ENCODE measurements around the gene PDCD11. TPM values are rescaled to one million over a fixed set of nuclear protein-coding genes. Genes with fewer than 3 reads are reported as not detected.

The PDCD11 gene
- total RNA-seq, 3 donors from 2014 or later, result 122 to 127 (median 124) TPM

DNA sequence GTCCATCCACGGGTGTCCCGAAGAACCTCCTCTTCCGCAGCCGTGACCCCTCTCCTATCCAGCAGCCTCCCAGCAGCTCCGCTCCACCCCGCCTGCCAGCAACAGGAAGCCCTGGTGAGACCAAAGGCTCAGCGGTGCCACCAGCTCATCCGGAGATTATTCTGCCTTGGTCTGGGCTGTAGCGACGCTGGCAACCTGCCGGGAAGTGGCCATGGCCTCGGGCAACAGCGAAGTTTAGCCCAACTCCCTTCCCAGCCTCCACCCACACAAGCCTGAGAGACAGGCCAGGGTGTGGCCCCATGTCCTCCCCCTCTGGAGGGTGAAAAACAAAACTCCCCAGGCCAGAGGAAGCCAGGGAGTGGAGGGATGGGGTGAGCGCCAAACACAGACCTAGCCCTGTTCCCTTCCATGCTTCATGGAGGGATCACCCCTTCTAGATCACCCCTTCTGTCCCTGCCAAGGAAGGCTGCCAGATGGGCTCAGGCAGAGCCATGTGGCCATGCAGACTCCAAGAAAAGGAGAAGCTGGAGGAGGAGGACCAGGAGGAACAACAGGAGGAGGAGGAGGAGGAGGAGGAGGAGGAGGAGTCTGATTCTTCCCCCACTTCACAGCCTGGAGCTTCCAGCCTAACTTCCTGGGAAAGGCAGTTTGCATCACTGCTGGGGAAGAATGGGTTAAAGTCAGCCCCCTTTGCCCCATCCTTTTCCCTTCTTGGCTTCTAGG, 54.8 kb downstream of the PDCD11 start:
- Mint-ChIP-seq H3K9me3 (no peaks in the 10 kb centered on the region), H3K4me1 (ENCODE audit: low read depth) (peaks cover 50% of the 10 kb centered on the region), H3K4me3 (peak overlapping the region; percentile 89), H3K36me3 (ENCODE audit: insufficient read depth) (peaks cover 16% of the 10 kb centered on the region), H3K27me3 (ENCODE audit: low read depth) (no peaks in the 10 kb centered on the region)
- ATAC-seq, result peak; percentile 50 to 53
- DNase-seq, result peak; percentile 20

DNA sequence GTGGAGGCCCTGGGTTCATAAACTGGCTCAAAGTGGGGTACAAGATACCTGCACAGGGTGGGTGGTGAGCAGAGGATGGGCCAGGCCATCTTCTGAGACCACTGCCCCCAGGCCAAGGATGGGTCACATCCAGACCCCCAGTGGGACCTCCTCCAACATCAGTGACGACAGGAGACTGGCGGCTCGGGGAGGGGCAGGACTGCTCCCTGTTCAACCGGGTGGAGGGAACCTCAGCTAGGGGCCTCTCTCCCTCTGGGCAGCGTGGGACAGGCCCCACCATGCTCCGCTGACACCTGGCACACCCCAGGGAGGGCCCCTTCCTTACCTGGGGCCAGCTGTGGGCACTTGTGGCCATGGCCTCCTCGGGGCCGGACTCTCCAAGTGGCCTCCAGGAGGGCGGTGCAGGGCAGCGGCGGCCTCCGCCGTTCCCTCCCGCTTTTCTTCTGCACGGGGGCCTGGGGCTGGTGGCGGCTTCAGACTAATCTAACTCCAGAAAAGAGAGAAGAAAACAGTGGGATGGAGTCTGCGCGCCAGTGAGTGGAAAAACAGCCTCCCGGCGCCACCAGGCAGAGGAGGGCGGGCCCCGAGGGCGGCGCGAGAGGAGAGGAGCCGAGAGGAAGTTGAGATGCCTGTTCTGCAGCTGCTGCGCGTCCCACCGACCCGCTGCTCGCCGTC, 55.5 kb downstream of the PDCD11 start, which contains the start of gene CALHM2:
Gene CALHM2 (minus strand): TSS at position 540 of the 675 bp plus-strand sequence. CDS start 2,429 bp downstream, outside the sequence.
- Mint-ChIP-seq H3K9me3 (no peaks in the 10 kb centered on the region), H3K4me1 (ENCODE audit: low read depth) (peaks cover 50% of the 10 kb centered on the region), H3K4me3 (peak within 1 kb of the TSS; percentile 89), H3K36me3 (ENCODE audit: insufficient read depth) (peaks cover 16% of the 10 kb centered on the region), H3K27me3 (ENCODE audit: low read depth) (no peaks in the 10 kb centered on the region)
- ATAC-seq (peak; percentile 79 to 80), DNase-seq (peak; percentile 46)

DNA sequence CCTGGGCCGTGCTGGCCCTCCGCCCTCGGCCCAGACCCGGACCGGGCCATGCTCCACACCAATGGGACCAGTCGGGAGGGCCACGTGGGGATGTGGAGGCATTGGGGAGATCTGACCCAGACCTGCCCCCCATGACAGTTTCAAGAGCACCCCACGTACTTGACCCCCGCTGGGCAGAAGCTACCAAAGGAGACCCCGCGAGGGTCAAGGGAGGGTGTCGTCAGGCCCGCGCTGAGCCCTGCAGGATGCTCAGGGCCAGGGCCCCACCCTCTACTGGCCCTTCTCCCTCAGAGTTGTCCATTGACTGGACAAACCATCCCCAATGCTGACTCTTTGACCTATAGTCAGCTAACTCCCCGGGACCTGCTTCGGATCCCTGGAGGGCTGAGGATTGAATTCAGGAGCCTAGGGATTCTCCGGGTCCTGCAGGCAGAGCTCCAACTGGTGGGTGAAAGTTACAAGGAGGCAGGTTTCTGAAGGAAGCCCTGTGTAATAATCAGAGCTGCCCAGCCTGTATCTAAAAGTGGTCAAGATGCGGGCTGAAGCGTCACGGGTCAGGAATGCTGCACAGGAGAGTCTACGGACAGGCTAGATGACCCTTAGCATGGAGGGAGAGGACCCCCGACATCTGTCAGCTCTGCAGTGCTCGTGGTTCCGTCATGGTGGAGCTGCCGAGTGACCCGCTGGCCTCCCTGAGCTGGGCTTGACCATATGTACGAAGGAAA, 56.2 kb downstream of the PDCD11 start:
- no peak for DNase-seq
- no peaks in the 10 kb centered on the region for H3K9me3 Mint-ChIP-seq
- ATAC-seq, result no peak
- peaks cover 10% of the 10 kb centered on the region for H3K36me3 Mint-ChIP-seq (ENCODE audit: insufficient read depth)
- peak overlapping the region; percentile 89 for H3K4me3 Mint-ChIP-seq
- peaks cover 49% of the 10 kb centered on the region for H3K4me1 Mint-ChIP-seq (ENCODE audit: low read depth)
- H3K27me3 Mint-ChIP-seq (ENCODE audit: low read depth), result no peaks in the 10 kb centered on the region

DNA sequence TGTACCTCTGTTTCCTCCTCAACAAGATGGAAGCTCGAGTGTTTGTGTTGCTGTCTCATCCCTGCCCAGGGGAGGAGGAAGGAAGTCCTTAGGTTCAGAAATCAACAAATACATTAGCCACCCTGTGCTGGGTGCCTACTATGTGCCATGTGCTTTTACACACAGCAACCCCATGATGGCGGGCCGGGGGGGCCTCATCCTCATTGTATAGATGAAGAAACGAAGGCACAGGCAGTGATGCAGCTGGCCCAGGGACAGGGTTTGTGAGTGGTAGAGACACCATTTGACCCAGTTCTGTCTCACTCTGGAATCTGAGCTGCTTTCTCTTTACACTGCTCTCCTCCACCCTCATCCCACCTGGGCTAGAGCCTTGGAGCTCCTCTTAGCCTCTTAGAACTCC, 57.6 kb downstream of the PDCD11 start:
- no peaks in the 10 kb centered on the region for H3K9me3 Mint-ChIP-seq
- no peak for ATAC-seq
- H3K4me3 Mint-ChIP-seq, result peak overlapping the region; percentile 53

DNA sequence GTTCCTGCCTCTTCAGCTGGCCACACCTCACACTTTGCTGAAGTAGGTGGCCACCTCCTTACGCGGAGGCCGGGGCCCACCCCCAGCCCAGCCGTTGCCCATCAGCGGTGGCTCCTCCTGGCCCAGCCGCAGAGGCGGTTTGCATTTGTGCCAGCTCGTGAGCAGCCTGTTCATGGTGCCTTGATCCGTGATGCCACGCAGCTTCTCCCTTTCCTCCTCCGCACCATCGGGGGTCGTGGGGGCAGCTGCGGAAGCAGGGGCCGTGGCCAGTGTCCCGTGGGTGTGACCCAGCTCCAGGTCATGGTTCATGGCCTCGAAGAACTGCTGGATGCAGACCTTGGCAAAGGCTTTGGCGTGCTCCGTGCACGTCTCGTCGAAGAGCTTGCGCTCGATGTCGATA, 58.8 kb downstream of the PDCD11 start:
- DNase-seq, result no peak
- ATAC-seq, result no peak
- Mint-ChIP-seq H3K4me3 (no peak overlapping the region), H3K36me3 (ENCODE audit: insufficient read depth) (no peaks in the 10 kb centered on the region), H3K4me1 (ENCODE audit: low read depth) (peaks cover 35% of the 10 kb centered on the region), H3K9me3 (no peaks in the 10 kb centered on the region), H3K27me3 (ENCODE audit: low read depth) (no peaks in the 10 kb centered on the region)

More for the DNA sequence above, 57.6 kb downstream of the PDCD11 start:
- H3K27me3 Mint-ChIP-seq (ENCODE audit: low read depth), result no peaks in the 10 kb centered on the region
- peaks cover 4% of the 10 kb centered on the region for H3K36me3 Mint-ChIP-seq (ENCODE audit: insufficient read depth)
- H3K4me1 Mint-ChIP-seq (ENCODE audit: low read depth), result peaks cover 40% of the 10 kb centered on the region
- no peak for DNase-seq

DNA sequence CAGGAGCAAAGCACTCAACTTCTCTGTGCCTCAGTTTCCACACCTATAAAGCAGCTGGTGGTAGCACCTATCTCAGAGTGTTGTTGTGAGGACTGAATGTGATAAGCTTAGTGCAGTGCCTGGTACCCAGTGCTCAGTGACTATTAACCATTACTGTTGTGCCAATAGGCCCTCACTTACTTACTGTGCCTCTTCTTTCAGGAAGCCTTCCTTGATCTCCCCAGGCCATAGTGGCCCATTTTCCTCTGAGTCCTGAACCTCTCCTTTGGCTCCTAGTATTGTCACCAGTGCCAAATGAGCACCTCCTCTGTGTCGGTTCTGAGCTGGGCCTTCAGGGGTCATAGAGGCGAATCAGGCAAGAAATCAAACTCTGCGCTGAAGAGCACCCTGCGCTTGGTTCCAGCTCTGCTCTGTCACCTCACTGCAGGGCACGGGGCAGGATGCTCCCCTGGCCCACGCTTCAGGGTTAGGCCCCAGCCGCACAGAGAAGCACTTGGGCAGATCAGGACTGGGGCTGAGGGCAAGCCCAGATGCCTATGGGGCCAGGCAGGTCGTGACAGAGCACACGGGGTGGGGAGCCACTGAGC, 59.7 kb downstream of the PDCD11 start:
- no peak for ATAC-seq
- Mint-ChIP-seq H3K9me3 (no peaks in the 10 kb centered on the region), H3K4me1 (ENCODE audit: low read depth) (peaks cover 25% of the 10 kb centered on the region), H3K4me3 (no peak overlapping the region), H3K36me3 (ENCODE audit: insufficient read depth) (no peaks in the 10 kb centered on the region), H3K27me3 (ENCODE audit: low read depth) (no peaks in the 10 kb centered on the region)
- DNase-seq, result no peak

DNA sequence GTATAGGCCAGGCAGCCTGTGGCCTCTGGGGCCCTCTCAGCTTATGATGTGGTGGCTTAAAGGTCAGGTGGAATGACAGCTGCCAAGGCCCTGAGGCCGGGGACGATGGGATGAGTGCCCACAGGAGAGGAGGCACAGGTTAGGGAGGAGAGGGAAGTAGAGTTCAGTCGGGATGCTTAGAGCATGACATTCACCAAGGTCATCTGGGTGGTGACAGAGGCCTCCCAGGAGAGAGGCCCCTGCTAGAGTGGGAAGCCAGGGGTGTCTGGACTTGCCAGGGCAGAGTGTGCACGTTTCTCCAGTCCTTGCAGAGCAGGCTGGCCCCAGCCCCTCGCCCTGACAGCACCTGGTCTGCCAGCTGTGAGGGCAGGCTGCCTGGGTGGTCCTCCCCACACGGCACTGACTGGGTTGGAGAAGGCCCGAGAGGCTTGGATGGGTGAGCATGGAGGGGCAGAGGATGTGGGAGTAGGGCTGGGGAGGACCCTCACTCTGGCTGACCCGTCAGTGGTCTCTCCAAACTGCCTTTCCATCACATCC, 60.8 kb downstream of the PDCD11 start:
- H3K36me3 Mint-ChIP-seq (ENCODE audit: insufficient read depth), result no peaks in the 10 kb centered on the region
- ATAC-seq (no peak), DNase-seq (no peak)
- peaks cover 21% of the 10 kb centered on the region for H3K4me1 Mint-ChIP-seq (ENCODE audit: low read depth)
- no peaks in the 10 kb centered on the region for H3K9me3 Mint-ChIP-seq
- no peak overlapping the region for H3K4me3 Mint-ChIP-seq
- H3K27me3 Mint-ChIP-seq (ENCODE audit: low read depth), result no peaks in the 10 kb centered on the region

DNA sequence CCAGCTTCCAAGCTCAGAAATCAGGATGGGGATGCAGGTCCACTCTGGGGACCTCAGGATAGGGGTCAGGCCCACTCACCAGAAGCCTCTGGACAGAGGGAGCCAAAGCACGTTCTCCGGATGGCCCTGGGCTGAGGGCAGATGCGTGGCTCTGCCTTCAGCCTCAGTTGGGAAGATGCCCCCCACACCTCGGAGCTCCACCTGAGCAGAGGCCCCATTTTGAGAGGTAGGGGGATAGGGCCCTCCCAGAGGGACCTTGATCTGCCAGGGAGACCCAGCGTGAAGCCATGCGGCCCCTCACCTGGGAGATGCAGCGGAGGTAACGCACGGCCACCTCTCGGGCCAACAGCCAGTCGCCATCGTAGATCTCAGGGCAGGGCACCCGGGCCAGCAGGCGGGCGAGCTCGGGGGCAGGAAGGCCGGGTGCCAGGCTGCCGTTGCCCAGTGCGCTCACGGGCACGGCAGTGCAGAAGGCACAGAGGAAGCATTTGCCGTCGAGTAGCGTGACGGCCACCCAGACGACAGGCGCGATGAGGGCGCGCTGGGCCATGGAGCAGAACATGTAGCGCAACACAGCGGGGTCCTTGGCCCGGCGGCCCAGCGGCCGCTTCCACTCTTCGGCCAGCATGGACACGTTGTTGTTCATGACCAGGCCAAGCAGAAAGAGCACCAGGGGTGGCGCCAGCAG, 61.6 kb downstream of the PDCD11 start:
- H3K4me1 Mint-ChIP-seq (ENCODE audit: low read depth), result peaks cover 14% of the 10 kb centered on the region
- no peak for ATAC-seq

DNA sequence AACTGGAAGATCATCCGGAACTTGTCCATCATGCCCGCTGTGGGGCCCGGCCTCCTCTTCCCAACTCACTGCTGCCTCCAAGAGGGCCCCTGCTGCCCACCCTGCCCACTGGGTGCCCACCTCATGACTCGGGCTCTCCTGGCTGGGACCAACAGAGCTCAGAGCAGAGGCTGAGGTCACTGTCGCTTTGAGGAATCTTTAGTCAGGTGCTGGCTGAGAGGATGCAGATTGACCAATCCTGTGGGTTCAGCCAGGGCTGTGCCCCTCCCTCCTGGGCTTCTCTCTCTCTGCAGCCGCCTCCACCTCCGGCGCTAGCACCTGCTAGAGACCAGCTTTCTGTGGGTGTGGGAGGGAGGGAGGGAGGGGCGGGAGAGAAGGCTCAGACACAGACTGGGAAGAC, 62.3 kb downstream of the PDCD11 start, which contains the start of gene CALHM1:
Gene CALHM1 (minus strand): TSS at position 181 of the 400 bp plus-strand sequence. CDS start 149 bp downstream, at position 32.
- no peaks in the 10 kb centered on the region for H3K36me3 Mint-ChIP-seq (ENCODE audit: insufficient read depth)
- H3K4me3 Mint-ChIP-seq, result no peak within 1 kb of the TSS
- H3K4me1 Mint-ChIP-seq (ENCODE audit: low read depth), result peaks cover 10% of the 10 kb centered on the region
- no peaks in the 10 kb centered on the region for H3K9me3 Mint-ChIP-seq
- ATAC-seq (peak in 1 of 2 donors; percentile 25), DNase-seq (no peak)
- no peaks in the 10 kb centered on the region for H3K27me3 Mint-ChIP-seq (ENCODE audit: low read depth)

More for the DNA sequence above, 61.6 kb downstream of the PDCD11 start:
- no peak for DNase-seq
- H3K27me3 Mint-ChIP-seq (ENCODE audit: low read depth), result no peaks in the 10 kb centered on the region
- no peaks in the 10 kb centered on the region for H3K9me3 Mint-ChIP-seq
- H3K4me3 Mint-ChIP-seq, result no peak overlapping the region
- no peaks in the 10 kb centered on the region for H3K36me3 Mint-ChIP-seq (ENCODE audit: insufficient read depth)

DNA sequence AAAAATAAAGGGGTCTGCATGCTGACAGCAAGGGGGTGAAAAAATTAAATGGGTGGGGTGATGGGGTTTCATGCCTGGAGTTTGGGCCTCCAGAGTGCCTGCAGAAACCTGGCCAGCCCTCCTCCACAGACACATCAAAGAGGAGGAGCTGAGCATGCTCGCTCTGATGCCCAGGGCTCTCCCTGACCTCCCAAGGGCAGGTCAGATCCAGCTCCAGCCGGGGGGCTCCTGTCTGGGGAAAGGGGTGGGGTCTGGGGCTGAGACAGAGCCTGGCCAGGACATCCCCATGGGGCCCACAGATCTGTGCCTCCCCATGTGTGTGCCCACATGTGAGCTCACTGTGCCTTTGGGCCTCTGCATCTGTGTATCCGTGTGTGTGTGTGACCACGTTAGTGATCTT, 63.2 kb downstream of the PDCD11 start:
- H3K36me3 Mint-ChIP-seq (ENCODE audit: insufficient read depth), result no peaks in the 10 kb centered on the region
- H3K4me1 Mint-ChIP-seq (ENCODE audit: low read depth), result peaks cover 7% of the 10 kb centered on the region
- ATAC-seq, result no peak
- no peaks in the 10 kb centered on the region for H3K27me3 Mint-ChIP-seq (ENCODE audit: low read depth)
- H3K9me3 Mint-ChIP-seq, result no peaks in the 10 kb centered on the region
- H3K4me3 Mint-ChIP-seq, result no peak overlapping the region
- DNase-seq, result no peak

DNA sequence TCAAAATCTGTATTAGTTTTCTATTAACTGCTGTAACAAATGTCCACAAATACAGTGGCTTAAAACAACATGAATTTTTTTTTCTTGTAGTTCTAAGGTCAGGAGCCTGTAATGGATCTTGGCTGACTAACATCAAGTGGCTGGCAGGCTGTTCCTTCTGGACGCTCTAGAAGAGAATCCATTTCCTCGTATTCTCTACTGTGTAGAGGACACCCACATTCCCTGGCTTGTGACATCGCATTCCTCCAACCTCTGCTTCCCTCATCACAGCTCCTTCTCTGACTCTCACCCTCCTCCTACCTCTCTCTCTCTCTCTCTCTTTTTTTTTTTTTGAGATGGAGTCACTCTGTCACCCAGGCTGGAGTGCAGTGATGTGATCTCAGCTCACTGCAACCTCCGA, 67.1 kb downstream of the PDCD11 start:
- no peak overlapping the region for H3K4me3 Mint-ChIP-seq
- ATAC-seq (no peak), DNase-seq (no peak)
- peaks cover 9% of the 10 kb centered on the region for H3K4me1 Mint-ChIP-seq (ENCODE audit: low read depth)
- H3K27me3 Mint-ChIP-seq (ENCODE audit: low read depth), result no peaks in the 10 kb centered on the region
- H3K9me3 Mint-ChIP-seq, result no peaks in the 10 kb centered on the region
- H3K36me3 Mint-ChIP-seq (ENCODE audit: insufficient read depth), result no peaks in the 10 kb centered on the region

DNA sequence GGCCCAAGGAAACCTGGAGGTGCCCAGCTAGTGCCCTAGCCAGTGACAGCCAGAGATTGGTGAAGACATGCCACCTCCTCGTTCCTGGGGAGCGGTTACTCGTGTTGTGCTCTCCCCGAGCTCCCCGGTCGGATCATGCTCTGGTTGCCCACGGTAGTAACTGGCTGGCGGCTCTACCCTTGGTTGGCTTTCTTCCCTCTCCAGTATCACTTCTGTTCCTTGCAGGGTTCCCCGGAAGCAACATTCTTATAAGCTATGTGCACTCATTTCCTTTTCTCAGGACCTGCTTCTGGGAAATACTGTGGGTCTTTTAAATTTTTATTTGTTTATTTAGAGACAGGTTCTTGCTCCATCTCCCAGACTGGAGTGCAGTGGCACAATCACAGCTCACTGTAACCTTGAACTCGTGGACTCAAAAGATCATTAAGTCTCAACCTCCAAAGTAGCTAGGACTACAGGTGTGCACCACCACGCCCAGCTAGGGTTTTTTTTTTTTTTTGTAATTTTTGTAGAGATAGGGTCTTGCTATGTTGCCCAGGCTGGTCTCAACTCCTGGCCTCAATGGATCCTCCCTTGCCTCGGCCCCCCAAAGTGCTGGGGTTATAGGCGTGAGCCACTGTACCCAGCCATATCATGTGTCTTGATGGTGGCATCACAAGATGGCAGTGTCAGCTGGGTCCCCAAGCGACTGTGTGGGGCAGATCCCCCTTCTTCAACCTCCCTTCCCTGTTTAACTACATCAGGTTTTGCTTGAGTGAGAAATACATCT, 69.2 kb downstream of the PDCD11 start:
- Mint-ChIP-seq H3K36me3 (ENCODE audit: insufficient read depth) (no peaks in the 10 kb centered on the region), H3K27me3 (ENCODE audit: low read depth) (no peaks in the 10 kb centered on the region), H3K9me3 (no peaks in the 10 kb centered on the region), H3K4me1 (ENCODE audit: low read depth) (peaks cover 13% of the 10 kb centered on the region), H3K4me3 (no peak overlapping the region)
- no peak for ATAC-seq
- no peak for DNase-seq

DNA sequence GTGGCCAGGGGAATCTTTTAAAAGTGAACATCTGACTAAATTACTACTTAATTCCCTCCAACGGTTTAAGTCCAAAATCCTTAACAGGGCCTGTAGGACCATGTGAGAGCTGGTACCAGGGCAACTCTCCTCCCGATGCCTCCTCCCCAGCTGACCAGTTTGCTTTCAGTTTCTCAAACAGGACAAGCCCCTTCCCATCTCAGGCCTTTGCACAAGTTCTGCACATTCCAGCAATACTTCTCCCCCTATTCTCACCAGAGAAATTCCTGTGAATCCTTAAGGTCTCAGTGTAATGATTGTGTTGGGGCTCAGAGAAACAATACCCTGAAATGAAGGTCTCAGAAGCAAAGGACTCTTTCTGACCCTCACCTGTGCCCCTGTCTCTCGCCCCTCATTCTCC, 70.3 kb downstream of the PDCD11 start:
- Mint-ChIP-seq H3K9me3 (no peaks in the 10 kb centered on the region), H3K36me3 (ENCODE audit: insufficient read depth) (no peaks in the 10 kb centered on the region), H3K4me1 (ENCODE audit: low read depth) (peaks cover 21% of the 10 kb centered on the region), H3K4me3 (no peak overlapping the region), H3K27me3 (ENCODE audit: low read depth) (no peaks in the 10 kb centered on the region)
- ATAC-seq (no peak), DNase-seq (no peak)

Measured in activated T-cell treated with anti-CD3 and anti-CD28 coated beads, Interleukin-2, amount 50 U/mL, for 4 hours (primary cell).